Uterus (tissue), 2 donors: Measurements from ENCODE around the gene KCNA1.

ENCODE experiments used
- POLR2A ChIP-seq, 2 donors: fragments of 450-650 bp; IDR thresholded peaks; one replicate each; pipeline ENCODE4 v1.6.1; 2016; ENCODE audit warnings: antibody characterized with exemption in 2 of 2, mild to moderate bottlenecking in 1 of 2, moderate library complexity in 1 of 2
- TF ChIP-seq, protein P1 (sequence below), 4 experiments: fragments of 200-600 bp in 2 of 4; fragments of 450-650 bp in 2 of 4; sonication (generic) in 2 of 4; IDR thresholded peaks; one replicate each; pipeline ENCODE4 v1.5.1; 2016 to 2019; ENCODE audit warnings: antibody characterized with exemption in 4 of 4, mild to moderate bottlenecking in 2 of 4, moderate library complexity in 1 of 4

DNA sequence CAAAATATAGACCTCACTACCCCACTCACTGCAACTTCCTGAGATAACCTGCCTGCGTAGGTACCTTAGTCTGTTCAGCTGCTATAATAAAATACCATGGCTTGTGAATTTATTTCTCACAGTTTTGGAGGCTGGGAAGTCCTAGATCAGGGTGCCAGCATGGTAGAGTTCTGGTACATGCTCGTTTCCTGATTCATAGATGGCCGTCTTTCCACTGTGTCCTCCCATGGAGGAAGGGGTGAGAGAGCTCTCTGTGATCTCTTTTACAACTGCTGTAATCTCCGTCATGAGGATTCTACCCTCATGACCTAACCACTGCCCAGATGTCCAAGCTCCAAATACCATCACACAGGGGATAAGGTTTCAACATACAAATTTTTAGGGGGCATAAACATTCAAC lies 49.7 kb downstream of the KCNA1 start:
- TF ChIP-seq, protein P1, sequence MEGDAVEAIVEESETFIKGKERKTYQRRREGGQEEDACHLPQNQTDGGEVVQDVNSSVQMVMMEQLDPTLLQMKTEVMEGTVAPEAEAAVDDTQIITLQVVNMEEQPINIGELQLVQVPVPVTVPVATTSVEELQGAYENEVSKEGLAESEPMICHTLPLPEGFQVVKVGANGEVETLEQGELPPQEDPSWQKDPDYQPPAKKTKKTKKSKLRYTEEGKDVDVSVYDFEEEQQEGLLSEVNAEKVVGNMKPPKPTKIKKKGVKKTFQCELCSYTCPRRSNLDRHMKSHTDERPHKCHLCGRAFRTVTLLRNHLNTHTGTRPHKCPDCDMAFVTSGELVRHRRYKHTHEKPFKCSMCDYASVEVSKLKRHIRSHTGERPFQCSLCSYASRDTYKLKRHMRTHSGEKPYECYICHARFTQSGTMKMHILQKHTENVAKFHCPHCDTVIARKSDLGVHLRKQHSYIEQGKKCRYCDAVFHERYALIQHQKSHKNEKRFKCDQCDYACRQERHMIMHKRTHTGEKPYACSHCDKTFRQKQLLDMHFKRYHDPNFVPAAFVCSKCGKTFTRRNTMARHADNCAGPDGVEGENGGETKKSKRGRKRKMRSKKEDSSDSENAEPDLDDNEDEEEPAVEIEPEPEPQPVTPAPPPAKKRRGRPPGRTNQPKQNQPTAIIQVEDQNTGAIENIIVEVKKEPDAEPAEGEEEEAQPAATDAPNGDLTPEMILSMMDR (IDR thresholded peaks at IDR 0.05), result no peak
- TF ChIP-seq POLR2A (IDR thresholded peaks at IDR 0.05), result no peak
